Endothelial cell of umbilical vein (primary cell): ENCODE measurements around the gene FAM228B. TPM values are rescaled to one million over a fixed set of nuclear protein-coding genes. Genes with fewer than 3 reads are reported as not detected.

Source experiments
- BruUV-seq: library from RNA; stranded (reverse); fragments of 400-500 nt; replicated peaks from 2 replicates; lab custom pipeline; 2021; lab: Mats Ljungman, UMichigan
- CTCF ChIA-PET: fragments of 300-600, 350-600 bp; sonication (Branson Sonifier 250); formaldehyde crosslinking; loops from one replicate; lab custom pipeline; 2021; ENCODE audit warnings: antibody characterized with exemption, inconsistent platforms; lab: Charles Lee
- POLR2A ChIA-PET: fragments of 300-600, 350-600 bp; sonication (Branson Sonifier 250); formaldehyde crosslinking; loops from one replicate; lab custom pipeline; 2021; ENCODE audit warnings: antibody characterized with exemption, inconsistent platforms; lab: Charles Lee
- DNase-seq: peaks from one replicate; pipeline ENCODE4 v3.0.0-alpha.2; 2011; ENCODE audit warnings: low read depth, low spot score
- FAIRE-seq: peaks from 2 replicates; lab custom pipeline; 2011; peaks lifted over from hg19 to GRCh38; lab: Jason Lieb, UNC
- H2AFZ ChIP-seq: 2 replicates; pipeline ENCODE4 v1.6.0; 2012; ENCODE audit warnings: low read depth, low read length, control low read depth, inconsistent platforms
- H3K27ac ChIP-seq: 2 replicates; pipeline ENCODE4 v1.5.1; 2011; ENCODE audit warnings: low read depth, mild to moderate bottlenecking, control low read depth, low read length, moderate library complexity; ENCODE audit not compliant: insufficient read depth
- H3K27me3 ChIP-seq, 2 experiments: 2 replicates each; pipeline versions ENCODE4 v1.6.0 to v1.6.1; 2011; ENCODE audit warnings: low read length in 2 of 2, mixed read lengths in 1 of 2; ENCODE audit not compliant: control insufficient read depth in 2 of 2, insufficient read depth in 2 of 2
- H3K36me3 ChIP-seq, 2 experiments: 2 replicates in 1 of 2; 3 replicates in 1 of 2; pipeline ENCODE4 v1.5.1; 2011; ENCODE audit warnings: low read length in 2 of 2, mild to moderate bottlenecking in 1 of 2, moderate library complexity in 1 of 2; ENCODE audit not compliant: control insufficient read depth in 2 of 2, insufficient read depth in 2 of 2; ENCODE audit errors: extremely low read depth in 1 of 2
- H3K4me1 ChIP-seq: 3 replicates; pipeline ENCODE4 v1.5.1; 2011; ENCODE audit warnings: mild to moderate bottlenecking, low read length; ENCODE audit not compliant: control insufficient read depth, insufficient read depth; ENCODE audit errors: extremely low read depth
- H3K4me2 ChIP-seq: 2 replicates; pipeline ENCODE4 v1.6.1; 2011; ENCODE audit warnings: low read length, control low read depth, mixed read lengths; ENCODE audit not compliant: insufficient read depth
- H3K4me3 ChIP-seq, 3 experiments: fragments of 200-600 bp in 1 of 3; sonication (generic), shearing (Covaris generic) in 1 of 3; replicated peaks in 1 of 3; 2 replicates each; pipeline ENCODE4 v1.5.1; 2011 to 2016; ENCODE audit warnings: control low read depth in 3 of 3, low read length in 3 of 3, mild to moderate bottlenecking in 2 of 3, inconsistent platforms in 1 of 3, low read depth in 1 of 3, moderate library complexity in 1 of 3; ENCODE audit not compliant: insufficient read depth in 1 of 3
- H3K79me2 ChIP-seq: 2 replicates; pipeline ENCODE4 v1.6.0; 2012; ENCODE audit warnings: low read length, inconsistent platforms; ENCODE audit not compliant: control insufficient read depth, insufficient read depth
- H3K9ac ChIP-seq: replicated peaks from 2 replicates; pipeline ENCODE3; 2011; ENCODE audit warnings: low read length, control low read depth; ENCODE audit not compliant: insufficient read depth; ENCODE audit errors: extremely low read depth
- H3K9me1 ChIP-seq: replicated peaks from 3 replicates; pipeline ENCODE4 v1.6.0; 2011; ENCODE audit warnings: mild to moderate bottlenecking, low read length; ENCODE audit not compliant: control insufficient read depth, insufficient read depth; ENCODE audit errors: extremely low read depth
- H3K9me3 ChIP-seq: replicated peaks from 2 replicates; pipeline ENCODE4 v1.5.1; 2012; ENCODE audit warnings: low read length, inconsistent platforms; ENCODE audit not compliant: control insufficient read depth, insufficient read depth
- H4K20me1 ChIP-seq: replicated peaks from 2 replicates; pipeline ENCODE3; 2011; ENCODE audit warnings: mild to moderate bottlenecking, low read length; ENCODE audit not compliant: control insufficient read depth, insufficient read depth; ENCODE audit errors: extremely low read depth
- CTCF ChIP-seq, 2 donors: IDR thresholded peaks; 1 replicate in 1 of 2; 2 replicates in 1 of 2; pipeline ENCODE4 v1.5.1; 2011; ENCODE audit warnings: low read length in 2 of 2, mild to moderate bottlenecking in 2 of 2, moderate library complexity in 2 of 2, control low read depth in 1 of 2, inconsistent platforms in 1 of 2, low read depth in 1 of 2; ENCODE audit not compliant: insufficient read depth in 1 of 2; ENCODE audit errors: extremely low read depth in 1 of 2
- EZH2 ChIP-seq: IDR thresholded peaks from 2 replicates; pipeline ENCODE4 v1.6.1; 2012; ENCODE audit warnings: borderline replicate concordance, low read depth, mild to moderate bottlenecking, moderate library complexity, low read length, inconsistent platforms; ENCODE audit not compliant: severe bottlenecking
- FOS ChIP-seq: IDR thresholded peaks from 2 replicates; pipeline ENCODE4 v1.6.1; 2011; ENCODE audit warnings: mild to moderate bottlenecking, low read length, moderate library complexity, borderline replicate concordance; ENCODE audit not compliant: insufficient read depth
- GATA2 ChIP-seq: IDR thresholded peaks from 2 replicates; pipeline ENCODE4 v1.7.0; 2011; ENCODE audit warnings: low read depth, mild to moderate bottlenecking, moderate library complexity, mixed read lengths, low read length; ENCODE audit not compliant: insufficient read length, insufficient read depth
- JUN ChIP-seq: IDR thresholded peaks from 2 replicates; pipeline ENCODE4 v1.6.1; 2011; ENCODE audit warnings: borderline replicate concordance, low read depth; ENCODE audit not compliant: insufficient read length, insufficient read depth
- MAX ChIP-seq: IDR thresholded peaks from 2 replicates; pipeline ENCODE4 v1.6.1; 2011; ENCODE audit not compliant: insufficient read depth, insufficient read length
- MYC ChIP-seq: IDR thresholded peaks from one replicate; pipeline ENCODE4 v1.6.1; 2011; ENCODE audit warnings: mild to moderate bottlenecking, low read depth, low read length
- POLR2A ChIP-seq: IDR thresholded peaks from 2 replicates; pipeline ENCODE4 v1.6.1; 2012; ENCODE audit warnings: low read depth, mild to moderate bottlenecking, control low read depth, low read length
- POLR2AphosphoS5 ChIP-seq: IDR thresholded peaks from 2 replicates; pipeline ENCODE4 v1.6.1; 2012; ENCODE audit warnings: low read depth, mild to moderate bottlenecking, control low read depth, low read length, moderate library complexity; ENCODE audit not compliant: insufficient read depth
- dilution Hi-C: fragments of 300-500 bp; cut with MboI; formaldehyde crosslinking; loops from one replicate; pipeline ENCODE4 v1.15.0; 2019; ENCODE audit warnings: low sequenced_read_pairs; ENCODE audit not compliant: extremely low pct_ligation_motif_present
- intact Hi-C: fragments of 100-400 bp; cut with micrococcal nuclease; formaldehyde crosslinking; loops from one replicate; pipeline ENCODE4 v1.10.0; 2022
- polyA plus RNA-seq, 4 experiments: library from polyadenylated mRNA; depleted of rRNA in 3 of 4; stranded (reverse) in 3 of 4; unstranded in 1 of 4; fragments of >200 nt; gene quantifications; 2 replicates each; pipeline versions ENCODE4 v1.2.1 to v1.2.3, GENCODE V29; 2011 to 2012; ENCODE audit warnings: missing spikeins in 1 of 4
- total RNA-seq: library from RNA; stranded (reverse); gene quantifications from 2 replicates; pipeline ENCODE4 v1.2.3, GENCODE V29; 2021

The FAM228B gene
- total and polyA plus RNA-seq, 2 donors (not counting 3 experiments of a cell fraction or from before 2014, with no cell fraction given), result 1.6 to 11.9 TPM

GRCh38 chr2:24083567-24084385 lies 39.5 kb upstream of the FAM228B start:
- Histone ChIP-seq H3K27ac (peak overlapping the region; percentile 14), H3K27me3 (no peaks in the 10 kb centered on the region), H3K9ac (peak overlapping the region; percentile 66), H3K36me3 (peaks cover 7 to 16% of the 10 kb centered on the region in 2 experiments), H3K9me1 (no peaks in the 10 kb centered on the region), H3K4me3 (peak overlapping the region; percentile 22 to 85 (median 53)), H3K9me3 (no peaks in the 10 kb centered on the region), H3K4me1 (peaks cover 16% of the 10 kb centered on the region), H3K79me2 (peaks cover 6% of the 10 kb centered on the region), H4K20me1 (no peaks in the 10 kb centered on the region), H3K4me2 (peak overlapping the region; percentile 57), H2AFZ (peak overlapping the region; percentile 32)
- FAIRE-seq (no peak), DNase-seq (peak; percentile 85)
- no peak for TF ChIP-seq GATA2
- peak; percentile 48 for TF ChIP-seq POLR2A
- intact Hi-C loops, result loop anchor here (1.0 to 5.0 kb wide), 10 partner anchors 7 to 299 kb away; partner anchors contain the start of genes ATAD2B, FAM228B, PFN4 and SF3B6
- TSS peak; percentile 36 for BruUV-seq
- POLR2A ChIA-PET, result interaction anchor here (0.8 to 1.3 kb wide), 6 partner anchors 8 to 259 kb away, joined by 3 to 13 read pairs (median 6); partner anchors contain the start of genes ATAD2B, SF3B6 and WDCP
- dilution Hi-C loops, result no loop called here
- CTCF ChIA-PET, result interaction anchor here (0.6 to 3.5 kb wide), 39 partner anchors 7 to 744 kb away, joined by 3 to 68 read pairs (median 5); partner anchors contain the start of genes ATAD2B, FAM228B, FKBP1B and PFN4

- Histone ChIP-seq H3K79me2 (peaks cover 6% of the 10 kb centered on the region), H3K9ac (peak within 1 kb of the TSS; percentile 84), H3K4me1 (peaks cover 16% of the 10 kb centered on the region), H3K4me3 (peak within 1 kb of the TSS; percentile 53 to 85 (median 73)), H2AFZ (peak within 1 kb of the TSS; percentile 96), H3K36me3 (peaks cover 7 to 9% of the 10 kb centered on the region in 2 experiments), H4K20me1 (no peaks in the 10 kb centered on the region), H3K27me3 (no peaks in the 10 kb centered on the region), H3K27ac (peak within 1 kb of the TSS; percentile 66), H3K4me2 (peak within 1 kb of the TSS; percentile 95), H3K9me3 (no peaks in the 10 kb centered on the region), H3K9me1 (no peaks in the 10 kb centered on the region)
- TF ChIP-seq MYC (no peak), CTCF (IDR thresholded peaks at IDR 0.05; ENCODE audit: extremely low read depth in 1 of 2, insufficient read depth in 1 of 2, low read depth in 1 of 2, low read length in 2 of 2) (peak; percentile 92 to 99), POLR2A (peak; percentile 96), EZH2 (no peak), MAX (peak; percentile 29), GATA2 (no peak), JUN (no peak), POLR2AphosphoS5 (no peak), FOS (no peak)
- ChIA-PET CTCF (interaction anchor here (0.6 to 3.5 kb wide), 39 partner anchors 8 to 743 kb away, joined by 3 to 68 read pairs (median 5); partner anchors contain the start of genes ATAD2B, FAM228B, FKBP1B and PFN4), POLR2A (interaction anchor here (1.1 to 1.4 kb wide), 6 partner anchors 9 to 260 kb away, joined by 3 to 13 read pairs (median 6); partner anchors contain the start of genes ATAD2B, SF3B6 and WDCP)
- dilution Hi-C loops (no loop called here), intact Hi-C loops (loop anchor here (1.0 to 5.0 kb wide), 10 partner anchors 8 to 298 kb away; partner anchors contain the start of genes ATAD2B, FAM228B, PFN4 and SF3B6)
- peak; percentile 96 for FAIRE-seq
- BruUV-seq, result no TSS peak
- DNase-seq, result peak; percentile 93
Observed at GRCh38 chr2:24084386-24085199, 38.7 kb upstream of the FAM228B start, which contains the start of gene TP53I3. Gene TP53I3 (minus strand): TSS chr2:24084834. CDS start chr2:24084326, 508 bp downstream.
